OCI-M2 (cell line): ENCODE data around the gene ST3GAL5.
"Not testable (repeated sequence)": the region's sequence is repeated elsewhere in the genome, so short reads cannot be mapped to it uniquely, and the experiment has no call there.

ENCODE experiments used
- DNase-seq: peaks from one replicate; lab custom pipeline; 2025; ENCODE audit not compliant: unreplicated experiment; lab: John Stamatoyannopoulos, UW

Gene ST3GAL5

DNA sequence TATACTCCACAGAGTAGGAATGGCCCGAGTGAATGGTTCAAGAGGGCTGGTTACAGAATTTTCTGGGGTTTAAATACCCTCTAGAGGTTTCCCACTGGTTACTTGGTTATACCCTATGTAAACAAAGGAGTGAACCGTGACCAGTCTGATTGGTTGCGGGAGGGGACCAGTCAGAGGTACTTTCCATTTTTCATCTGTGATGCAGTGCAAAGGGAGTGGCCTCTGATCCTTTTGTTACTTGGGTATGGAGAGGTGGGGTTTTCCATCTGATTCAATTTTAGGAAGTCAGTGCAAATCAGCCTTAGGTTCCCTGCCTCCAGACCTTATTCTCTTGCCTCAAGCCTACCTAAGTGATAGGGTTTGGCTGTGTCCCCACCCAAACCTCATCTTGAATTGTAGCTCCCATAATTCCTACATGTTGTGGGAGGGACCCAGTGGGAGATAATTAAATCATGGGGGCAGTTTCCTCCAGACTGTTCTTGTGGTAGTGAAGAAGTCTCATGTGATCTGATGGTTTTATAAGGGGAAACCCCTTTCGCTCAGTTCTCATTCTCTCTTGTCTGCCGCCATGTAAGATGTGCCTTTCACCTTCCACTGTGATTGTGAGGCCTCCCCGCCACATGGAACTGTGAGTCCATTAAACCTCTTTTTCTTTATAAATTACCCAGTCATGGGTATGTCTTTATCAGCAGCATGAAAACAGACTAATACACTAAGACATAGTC, 5.9 kb upstream of the ST3GAL5 start:
- DNase-seq = not testable (repeated sequence)

DNA sequence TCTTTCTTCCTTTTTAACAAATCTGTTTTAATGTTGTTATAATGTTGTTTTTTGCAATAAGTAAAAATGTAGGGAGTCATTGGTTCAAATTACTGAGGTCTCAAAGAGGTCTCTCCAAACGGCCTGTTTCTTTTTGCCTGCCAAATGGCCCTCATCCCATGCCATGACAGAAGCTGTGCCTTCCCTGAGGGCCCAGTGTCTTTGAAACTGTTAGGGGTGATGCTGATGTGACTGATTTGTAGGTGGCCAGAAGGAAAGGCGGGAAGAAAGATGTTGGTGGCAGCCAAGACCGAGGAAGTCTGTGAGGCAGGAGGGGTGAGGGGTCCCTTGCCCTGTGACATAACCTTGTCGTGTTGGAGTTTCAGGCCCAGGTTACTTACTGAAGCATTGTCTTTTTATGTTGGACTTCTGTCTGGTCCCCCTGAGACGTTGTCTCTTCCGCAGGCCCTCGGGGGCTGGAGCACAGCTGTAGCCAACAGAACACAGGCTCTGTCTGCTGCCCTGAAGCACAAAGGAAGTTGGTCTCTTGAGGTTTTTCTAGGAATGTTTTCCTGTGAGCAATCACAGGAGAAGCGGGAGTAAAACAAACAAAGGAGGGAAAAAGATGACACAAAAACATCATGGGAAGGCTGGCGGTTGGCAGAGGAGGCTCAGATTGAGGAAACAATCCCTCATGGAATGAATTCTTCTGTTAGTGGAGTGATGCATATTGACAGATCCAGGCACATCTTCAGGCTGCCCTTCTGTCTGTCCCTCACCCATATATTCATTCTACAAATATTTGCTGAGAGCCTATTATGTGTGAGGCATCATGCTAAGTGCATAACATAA, 4.9 kb upstream of the ST3GAL5 start:
- DNase-seq = no peak

DNA sequence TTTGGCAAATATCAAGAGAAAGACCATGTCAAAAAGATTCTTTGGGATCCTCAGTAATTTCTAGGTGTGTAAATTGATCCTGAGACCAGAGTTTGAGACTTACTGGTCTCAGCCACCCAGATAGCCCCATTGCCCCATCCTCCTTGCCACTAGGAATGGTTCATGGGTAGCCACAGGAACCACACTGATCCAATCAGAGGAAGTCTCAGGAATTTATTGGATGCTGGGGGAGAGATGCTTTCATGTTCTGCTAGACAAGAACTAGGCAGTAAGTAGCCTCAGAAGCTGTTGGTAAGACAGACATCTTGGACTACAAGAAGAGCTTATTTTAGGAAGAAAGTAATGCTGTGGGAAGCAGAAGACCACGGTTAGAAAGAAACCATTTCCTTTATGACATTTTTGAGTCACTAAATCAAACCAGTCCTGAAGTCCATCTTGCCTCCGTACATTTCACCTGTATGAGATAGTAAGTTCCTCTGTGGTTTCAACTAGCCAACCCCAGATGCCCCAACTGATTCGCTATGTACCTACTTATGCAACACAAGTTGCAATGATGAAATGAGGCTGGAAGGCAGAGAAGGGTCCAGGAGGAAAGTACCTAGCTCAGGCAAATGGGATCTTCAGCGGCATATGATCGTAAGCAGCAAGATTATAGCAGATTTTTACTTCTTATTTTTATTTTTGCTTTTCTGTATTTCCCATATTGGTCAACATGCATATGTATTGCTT, 3.6 kb upstream of the ST3GAL5 start:
- no peak for DNase-seq

DNA sequence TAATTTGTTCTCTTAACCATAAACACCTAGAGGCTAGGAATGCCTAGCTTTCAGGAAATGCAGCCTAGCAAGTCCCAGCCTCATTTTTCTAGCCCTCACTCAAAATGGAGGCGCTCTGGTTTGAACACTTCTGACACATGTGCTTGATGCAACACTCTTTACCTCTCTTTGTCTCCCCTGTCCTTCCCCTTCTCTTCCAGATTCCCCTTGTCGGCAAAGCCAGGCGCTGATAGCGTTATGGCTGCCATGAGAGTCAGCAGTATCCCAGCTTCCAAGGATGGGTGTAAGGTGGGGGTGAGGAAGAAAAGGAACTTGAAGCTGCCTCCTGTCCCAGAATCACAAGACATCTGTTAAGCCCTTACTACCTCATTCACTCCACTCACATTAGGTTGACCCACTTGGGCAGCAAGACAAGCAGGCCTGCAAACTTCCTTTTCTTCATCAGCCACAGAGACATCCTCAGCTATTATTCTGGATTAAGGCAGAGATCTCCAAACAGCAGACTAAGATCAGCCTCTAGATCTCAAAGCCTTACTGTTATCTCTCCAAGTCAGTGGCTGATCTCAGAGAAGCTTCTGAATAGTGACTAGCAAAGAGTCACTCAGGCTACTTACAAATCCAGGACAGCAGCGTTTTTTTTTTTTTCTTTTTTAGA, 1.9 kb upstream of the ST3GAL5 start:
- no peak for DNase-seq

DNA sequence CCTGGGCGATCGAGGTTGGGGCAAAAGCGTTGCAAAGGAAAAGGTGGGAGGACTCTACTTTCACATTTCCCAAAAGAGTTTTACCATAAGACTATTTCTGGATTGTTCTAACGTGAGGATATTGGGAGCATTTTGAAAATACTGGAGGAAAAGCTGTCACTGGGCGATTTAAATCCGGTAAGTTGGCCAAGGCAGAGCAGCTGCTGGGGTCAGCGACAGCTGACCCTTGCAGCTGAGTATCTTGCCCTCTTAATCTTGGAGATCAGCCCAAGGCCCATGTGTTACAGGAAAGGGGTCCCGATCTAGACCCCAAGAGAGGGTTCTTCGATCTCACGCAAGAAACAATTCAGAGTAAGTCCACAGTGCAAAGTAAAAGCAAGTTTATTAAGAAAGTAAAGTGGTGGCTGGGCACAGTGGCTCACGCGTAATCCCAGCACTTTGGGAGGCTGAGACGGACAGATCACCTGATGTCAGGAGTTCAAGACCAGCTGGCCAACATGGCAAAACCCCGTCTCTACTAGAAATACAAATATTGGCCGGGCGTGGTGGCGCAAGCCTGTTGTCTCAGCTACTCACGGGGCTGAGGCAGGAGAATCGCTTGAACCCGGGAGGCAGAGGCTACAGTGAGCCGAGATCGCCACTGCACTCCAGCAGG, 964 bp upstream of the ST3GAL5 start:
- DNase-seq = no peak

DNA sequence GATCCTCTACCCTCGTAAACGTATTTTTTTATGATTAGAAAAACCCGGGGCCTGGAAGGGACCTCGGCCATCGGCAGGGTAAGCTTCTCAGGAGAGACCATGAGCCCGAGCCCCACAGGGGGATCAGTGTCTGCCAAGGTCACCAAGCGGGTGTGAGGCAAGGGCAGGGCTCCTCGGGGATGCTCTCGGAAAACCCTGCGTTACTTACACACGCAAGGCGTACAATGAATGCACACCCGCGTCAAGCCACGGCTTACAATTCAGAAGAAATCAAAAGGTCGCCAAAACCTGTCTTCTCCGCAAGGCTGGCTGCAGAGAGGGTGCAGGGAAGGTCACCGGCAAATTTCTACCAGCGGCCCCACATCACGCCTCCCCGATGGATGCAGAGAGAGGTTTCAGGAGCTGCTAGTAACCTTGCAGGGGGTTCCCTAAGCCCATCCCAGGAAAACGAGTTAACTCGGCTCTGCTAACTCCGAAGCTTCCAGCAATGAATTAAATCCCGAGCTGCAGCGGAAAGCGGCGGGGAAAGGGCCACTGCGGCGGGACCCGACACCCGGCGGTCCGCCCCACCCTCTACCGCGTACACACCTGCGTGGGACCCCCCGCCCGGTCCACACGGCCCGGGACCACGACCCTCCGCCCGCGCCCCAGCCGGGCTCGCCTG, 638 bp downstream of the ST3GAL5 start:
- DNase-seq = no peak

DNA sequence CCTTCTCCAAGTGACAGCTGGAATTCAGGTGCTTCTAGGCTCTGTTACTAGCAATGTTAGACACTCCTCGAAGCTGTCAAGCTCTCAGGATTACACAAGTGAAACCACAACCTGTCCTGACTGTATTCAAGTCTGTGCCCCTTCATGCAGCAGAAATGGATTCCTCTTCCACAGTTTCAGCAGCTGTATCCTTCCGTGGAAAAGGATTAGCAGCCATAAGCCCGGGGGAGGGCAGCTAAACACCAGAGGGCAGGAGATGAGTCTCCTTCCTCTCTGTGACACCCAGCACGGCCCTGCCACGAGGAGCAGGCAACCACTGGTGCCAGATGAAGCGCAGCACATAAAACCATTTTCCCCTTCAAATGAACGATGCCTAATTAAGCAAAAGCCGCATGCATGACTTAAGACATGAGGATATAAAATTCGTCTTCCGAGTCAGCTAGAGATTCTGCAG, 1.2 kb downstream of the ST3GAL5 start:
- no peak for DNase-seq

DNA sequence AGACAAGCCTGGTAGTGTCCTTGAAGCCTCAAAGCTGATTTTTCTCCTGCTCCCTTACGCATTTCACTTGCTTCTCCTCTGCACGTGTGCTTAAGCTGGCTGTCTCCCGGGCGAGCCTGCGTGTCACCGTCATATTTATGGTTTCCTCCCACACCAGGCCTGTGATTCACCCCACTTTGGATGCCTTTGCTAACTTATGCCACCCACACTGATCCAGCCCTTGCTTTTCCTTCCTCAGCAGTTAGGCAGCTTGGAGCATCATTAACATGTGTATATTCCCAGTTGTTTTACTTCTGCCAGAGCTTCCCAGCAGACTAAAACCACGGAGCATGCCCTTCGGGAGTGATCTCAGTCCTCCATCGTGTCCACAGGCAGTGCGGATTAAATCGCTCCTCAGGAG, 2.2 kb downstream of the ST3GAL5 start:
- no peak for DNase-seq

DNA sequence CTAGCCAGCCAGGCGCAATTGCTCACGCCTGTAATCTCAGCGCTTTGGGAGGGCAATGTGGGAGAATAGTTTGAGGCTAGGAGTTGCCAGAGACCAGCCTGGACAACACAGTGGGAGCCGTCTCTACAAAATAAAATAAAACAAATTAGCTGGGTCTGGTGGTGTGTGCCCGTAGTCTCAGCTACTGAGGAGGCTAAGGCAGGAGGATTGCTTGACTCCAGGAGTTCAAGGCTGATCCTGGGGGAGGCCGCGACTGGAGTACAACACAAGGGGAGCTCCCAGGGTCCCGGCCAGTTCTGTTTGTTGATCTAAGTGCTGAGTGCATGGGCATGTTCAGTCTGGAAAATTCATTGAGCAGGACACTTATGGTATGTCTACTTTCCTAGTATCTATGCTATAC, 2.6 kb downstream of the ST3GAL5 start:
- no peak for DNase-seq

DNA sequence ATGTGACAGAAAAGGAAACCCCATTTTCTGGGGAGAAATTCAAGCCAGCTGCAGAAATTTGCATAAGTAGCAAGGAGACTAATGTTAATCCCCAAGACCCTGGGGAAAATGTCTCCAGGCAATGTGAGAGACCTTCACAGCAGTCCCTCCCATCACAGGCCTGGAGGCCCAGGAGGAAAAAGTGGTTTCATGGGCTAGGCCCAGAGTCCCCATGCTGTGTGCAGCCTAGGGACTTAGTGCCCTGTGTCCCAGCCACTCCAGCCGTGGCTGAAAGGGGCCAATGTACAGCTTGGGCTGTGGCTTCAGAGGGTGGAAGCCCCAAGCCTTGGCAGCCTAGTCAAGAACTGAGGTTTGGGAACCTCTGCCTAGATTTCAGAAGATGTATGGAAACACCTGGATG, 7.0 kb downstream of the ST3GAL5 start:
- not testable (repeated sequence) for DNase-seq

DNA sequence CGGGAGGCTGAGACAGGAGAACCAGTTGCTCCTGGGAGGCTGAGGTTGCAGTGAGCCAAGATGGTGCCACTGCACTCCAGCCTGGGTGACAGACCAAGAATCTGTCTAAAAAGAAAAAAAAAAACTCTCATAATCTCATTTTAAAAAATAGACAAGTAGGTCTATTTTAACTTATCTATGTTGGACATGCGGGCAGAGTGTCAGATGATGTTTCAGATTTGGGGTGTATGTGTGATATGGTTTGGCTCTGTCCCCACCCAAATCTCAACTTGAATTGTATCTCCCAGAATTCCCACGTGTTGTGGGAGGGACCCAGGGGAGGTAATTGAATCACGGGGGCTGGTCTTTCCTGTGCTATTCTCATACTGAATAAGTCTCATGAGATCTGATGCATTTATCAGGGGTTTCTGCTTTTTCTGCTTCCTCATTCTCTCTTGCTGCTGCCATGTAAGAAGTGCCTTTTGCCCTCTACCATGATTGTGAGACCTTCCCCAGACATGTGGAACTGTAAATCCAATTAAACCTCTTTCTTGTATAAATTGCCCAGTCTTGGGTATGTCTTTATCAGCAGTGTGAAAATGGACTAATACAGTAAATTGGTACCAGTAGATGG, 8.0 kb downstream of the ST3GAL5 start:
- not testable (repeated sequence) for DNase-seq

DNA sequence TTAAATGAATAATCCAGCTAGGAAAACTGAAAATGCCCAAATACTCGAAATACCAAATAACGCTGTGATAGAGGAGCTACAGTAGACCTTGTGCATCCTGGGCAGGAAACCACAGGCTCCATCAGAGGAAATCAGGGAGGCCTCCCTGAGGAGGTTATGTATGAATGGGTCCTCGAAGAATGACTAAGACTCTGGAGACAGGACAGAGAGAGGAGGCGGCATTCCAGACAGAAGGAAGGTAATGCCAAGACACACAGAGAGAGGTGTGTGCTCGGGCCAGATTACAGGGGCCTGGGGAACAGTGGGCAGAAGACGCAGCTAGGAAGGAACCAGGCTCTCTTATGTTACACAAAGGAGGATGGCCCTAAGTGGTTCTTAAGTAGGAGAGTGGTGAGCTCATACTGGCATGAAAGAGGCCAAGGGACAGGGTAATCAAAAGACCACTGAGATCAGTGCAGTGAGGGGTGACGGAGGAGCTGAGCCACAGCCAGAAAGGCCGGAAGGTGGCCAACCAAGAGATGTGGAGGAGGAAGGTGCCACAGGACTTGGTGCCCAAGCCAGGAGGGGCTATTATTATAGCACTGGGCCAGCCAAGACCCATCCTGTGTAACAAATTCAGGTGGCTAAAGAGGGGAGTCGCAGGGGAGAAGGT, 9.9 kb downstream of the ST3GAL5 start:
- DNase-seq = no peak

DNA sequence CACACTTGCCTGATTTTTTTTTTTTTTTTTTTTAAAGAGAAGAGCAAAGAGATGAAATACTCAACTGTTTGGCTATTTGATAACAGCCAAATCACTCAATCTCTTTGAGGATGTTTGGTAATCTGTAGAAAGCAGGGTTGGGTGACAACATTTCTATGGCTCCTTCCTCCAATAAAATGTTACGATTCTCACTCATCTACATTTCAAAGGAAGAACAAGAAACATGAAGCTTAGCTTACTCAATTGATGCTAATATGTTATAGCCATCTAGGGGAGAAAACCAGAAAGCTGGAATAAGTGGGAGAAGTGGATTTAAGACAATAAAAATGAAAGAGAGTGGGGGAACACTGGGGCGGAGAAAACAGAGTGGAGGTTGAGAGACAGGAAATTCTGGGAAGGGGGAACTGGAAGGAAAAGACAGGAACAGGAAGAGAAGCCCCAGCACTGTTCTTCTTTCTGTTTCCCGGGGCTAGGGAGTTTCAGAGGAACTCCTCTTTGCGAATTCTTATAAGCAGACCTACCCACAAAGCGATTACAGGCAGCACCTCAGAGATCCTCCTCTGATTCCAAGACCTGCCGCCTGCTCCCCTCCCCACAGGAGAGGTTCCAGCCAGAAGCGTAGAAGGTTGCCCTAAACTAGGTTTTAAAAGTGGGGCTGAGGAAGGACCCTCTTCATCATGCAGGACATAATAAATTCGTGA, 13.3 kb downstream of the ST3GAL5 start:
- DNase-seq = no peak

DNA sequence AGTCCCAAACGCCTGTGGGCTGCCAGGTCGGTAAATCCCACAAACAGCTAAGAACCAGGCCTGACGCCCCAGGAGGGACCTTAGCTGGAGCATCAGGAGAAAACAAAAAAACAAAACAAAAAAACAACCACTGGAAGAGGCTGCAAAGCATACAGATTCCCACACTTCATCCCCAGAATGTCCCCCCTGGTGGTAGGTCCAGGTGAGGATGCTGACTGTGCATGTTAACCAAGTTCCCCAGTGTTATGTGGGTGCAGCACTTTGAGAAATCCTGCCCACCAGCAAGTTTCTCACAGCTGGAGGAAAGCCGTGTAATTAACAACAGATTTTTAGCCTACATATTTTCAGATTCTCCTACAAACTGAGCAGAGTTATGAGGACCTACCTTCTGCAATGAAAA, 15.1 kb downstream of the ST3GAL5 start:
- no peak for DNase-seq

DNA sequence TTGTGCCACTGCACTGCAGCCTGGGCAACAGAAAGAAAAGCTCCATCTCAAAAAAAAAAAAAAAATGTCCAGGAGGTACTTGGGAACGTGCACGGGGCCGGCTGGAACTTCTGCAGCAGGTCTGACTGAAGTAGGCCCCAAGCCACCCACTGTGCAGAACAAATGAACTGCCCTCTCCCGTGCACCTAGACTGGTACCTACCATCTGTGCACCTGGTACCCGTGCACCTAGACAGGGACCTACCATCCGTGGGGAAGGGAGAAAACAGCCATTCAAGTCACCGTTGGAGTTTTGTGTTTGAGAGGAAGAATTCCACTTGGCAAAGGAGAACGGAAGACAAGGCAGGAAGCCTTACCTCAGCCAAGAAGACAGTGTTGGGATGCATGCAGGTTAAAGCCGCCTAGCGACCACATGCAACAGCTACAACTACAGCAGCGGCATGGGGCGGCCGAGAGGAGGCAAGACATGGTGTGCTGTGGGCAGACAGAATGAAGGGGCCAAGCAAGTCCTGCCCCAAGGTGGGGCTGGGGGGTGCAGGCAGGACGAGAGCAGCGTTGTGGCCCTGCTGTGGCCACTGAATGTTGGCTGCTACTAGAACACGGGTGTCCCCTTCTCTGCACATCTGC, 16.1 kb downstream of the ST3GAL5 start:
- DNase-seq = no peak

DNA sequence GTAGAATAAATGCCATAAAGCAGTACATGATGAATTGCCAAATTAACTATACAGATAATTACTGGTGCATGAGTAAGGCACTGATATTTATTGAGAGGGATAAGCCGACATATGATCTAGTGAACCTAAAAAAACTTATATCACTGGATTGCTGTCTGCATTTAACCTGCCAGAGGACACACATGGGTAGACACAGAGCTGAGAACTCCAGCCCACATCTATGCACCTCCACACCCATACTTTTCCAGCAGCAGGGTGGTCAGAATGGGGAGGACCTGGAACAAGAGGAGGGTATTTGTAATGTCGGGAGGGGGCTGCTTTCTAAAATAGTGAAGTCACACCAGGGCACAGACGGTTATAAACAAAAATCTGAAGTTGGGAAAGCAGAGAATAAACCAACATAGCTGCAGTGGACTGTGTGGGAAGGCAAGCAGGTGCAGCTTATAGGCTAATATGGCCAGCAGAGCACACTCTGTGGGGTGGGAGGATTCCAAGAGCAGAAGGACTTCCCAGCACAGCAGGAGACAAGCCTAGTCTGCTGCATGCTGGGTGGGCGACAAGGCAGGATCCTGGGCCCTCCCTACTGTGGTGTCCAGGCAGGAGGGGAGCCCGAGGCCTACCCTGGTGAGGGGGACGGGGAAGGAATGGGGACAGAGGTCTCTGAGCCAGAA, 17.2 kb downstream of the ST3GAL5 start:
- DNase-seq = no peak

DNA sequence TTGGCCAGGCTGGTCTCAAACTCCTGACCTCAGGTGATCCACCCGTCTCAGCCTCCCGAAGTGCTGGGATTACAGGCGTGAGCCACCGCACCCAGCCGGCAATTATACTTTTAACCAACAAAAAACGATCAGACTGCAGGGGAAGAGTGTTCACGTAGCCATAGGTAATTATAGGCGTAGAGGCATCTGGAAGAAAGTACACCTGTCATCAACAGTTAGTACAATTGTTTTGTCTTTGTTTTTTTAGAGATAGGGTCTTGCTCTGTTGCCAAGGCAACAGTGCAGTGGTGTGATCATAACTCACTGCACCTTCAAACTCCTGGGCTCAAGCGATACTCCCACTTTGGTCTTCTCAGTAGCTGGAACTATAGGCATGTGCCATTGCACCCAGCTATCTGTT, 20.0 kb downstream of the ST3GAL5 start:
- DNase-seq = no peak
